Spleen (tissue), 7 donors: Measurements from ENCODE around the gene SEMA4F.

Source experiments
- POLR2A ChIP-seq, 3 donors: fragments of 450-650 bp; IDR thresholded peaks; one replicate each; pipeline ENCODE4 v1.5.1; 2017; ENCODE audit warnings: antibody characterized with exemption in 3 of 3, mild to moderate bottlenecking in 1 of 3
- POLR2AphosphoS5 ChIP-seq, 3 donors: sonication (generic); formaldehyde crosslinking; IDR thresholded peaks; one replicate each; pipeline ENCODE4 v1.5.1; 2017; ENCODE audit warnings: antibody characterized with exemption in 3 of 3
- TF ChIP-seq, protein P1 (sequence below), 11 experiments: fragments of 200-600 bp in 7 of 11; fragments of 450-650 bp in 4 of 11; sonication (generic) in 4 of 11; IDR thresholded peaks in 8 of 11; conservative IDR thresholded peaks in 3 of 11; 1 replicate in 7 of 11; 2 replicates in 4 of 11; pipeline versions ENCODE4 v1.4.0 to v1.8.0; 2016 to 2021; ENCODE audit warnings: antibody characterized with exemption in 11 of 11, inconsistent platforms in 4 of 11, mild to moderate bottlenecking in 1 of 11
- donor health status: DM: no; HTN: no; CAD: no; lungs with moderate emphysema.
- donor health status: DM: no; HTN: no; CAD: no.
- donor health status: DM: no; HTN: no; CAD: no.

DNA sequence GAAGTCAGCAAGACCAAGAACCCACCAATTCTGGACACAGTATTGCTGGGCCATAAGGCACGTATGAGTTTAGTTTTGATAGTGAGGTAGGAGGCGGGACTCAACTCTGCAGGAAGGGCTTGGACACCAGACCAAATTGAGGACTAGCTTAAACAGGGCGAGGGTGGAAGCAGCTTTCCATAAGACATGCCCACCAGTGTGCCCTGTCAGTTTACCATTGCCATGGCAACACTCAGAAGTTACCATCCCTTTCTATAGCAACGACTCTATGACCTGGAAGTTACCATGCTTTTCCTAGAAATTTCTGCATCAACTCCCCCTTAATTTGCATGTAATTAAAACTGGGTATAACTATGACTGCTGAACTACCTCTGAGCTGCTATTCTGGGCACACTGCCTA, 8.7 kb upstream of the SEMA4F start:
- TF ChIP-seq POLR2A (IDR thresholded peaks at IDR 0.05) (no peak), POLR2AphosphoS5 (IDR thresholded peaks at IDR 0.05) (no peak)
- TF ChIP-seq, protein P1, sequence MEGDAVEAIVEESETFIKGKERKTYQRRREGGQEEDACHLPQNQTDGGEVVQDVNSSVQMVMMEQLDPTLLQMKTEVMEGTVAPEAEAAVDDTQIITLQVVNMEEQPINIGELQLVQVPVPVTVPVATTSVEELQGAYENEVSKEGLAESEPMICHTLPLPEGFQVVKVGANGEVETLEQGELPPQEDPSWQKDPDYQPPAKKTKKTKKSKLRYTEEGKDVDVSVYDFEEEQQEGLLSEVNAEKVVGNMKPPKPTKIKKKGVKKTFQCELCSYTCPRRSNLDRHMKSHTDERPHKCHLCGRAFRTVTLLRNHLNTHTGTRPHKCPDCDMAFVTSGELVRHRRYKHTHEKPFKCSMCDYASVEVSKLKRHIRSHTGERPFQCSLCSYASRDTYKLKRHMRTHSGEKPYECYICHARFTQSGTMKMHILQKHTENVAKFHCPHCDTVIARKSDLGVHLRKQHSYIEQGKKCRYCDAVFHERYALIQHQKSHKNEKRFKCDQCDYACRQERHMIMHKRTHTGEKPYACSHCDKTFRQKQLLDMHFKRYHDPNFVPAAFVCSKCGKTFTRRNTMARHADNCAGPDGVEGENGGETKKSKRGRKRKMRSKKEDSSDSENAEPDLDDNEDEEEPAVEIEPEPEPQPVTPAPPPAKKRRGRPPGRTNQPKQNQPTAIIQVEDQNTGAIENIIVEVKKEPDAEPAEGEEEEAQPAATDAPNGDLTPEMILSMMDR (IDR thresholded peaks at IDR 0.05 in 8 of 11, conservative IDR thresholded peaks at IDR 0.05 in 3 of 11), result no peak
